Stromal cell of bone marrow (primary cell): Measurements from ENCODE around the gene SSBP2.

Experiments used
- DNase-seq: peaks from one replicate; pipeline ENCODE4 v3.0.0-alpha.2; 2012; ENCODE audit warnings: low read depth

The SSBP2 gene

DNA sequence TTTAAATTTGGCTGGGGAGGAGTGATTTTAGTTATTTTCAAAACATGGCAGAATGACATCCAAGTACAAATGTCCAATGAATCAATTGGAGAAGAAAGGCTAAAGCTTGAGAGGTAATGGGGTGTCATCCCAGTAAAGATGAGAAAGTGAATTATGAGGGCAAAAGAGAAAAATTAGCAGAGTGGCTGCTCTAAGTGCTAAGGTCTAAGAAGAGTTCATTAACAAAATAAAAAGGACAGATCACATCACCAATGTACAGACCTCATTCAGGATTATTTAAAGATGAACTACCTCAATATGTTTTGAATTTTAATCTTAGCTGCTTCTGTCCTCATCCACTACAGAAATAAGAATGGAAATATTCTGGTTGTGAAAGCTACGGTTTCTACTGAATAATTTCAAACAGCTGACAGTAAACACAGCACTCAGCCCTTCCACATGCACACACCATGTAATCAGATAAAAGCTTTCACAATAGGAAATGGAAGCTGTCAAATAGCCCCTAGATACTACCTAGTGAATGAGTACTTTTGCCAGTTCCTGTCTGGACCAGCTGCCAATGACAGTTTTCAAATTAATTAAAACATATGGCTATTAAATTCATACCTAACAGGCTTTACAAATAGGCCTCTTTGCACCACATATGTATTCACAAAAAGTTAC lies 171.5 kb downstream of the SSBP2 start:
- DNase-seq, result no peak

DNA sequence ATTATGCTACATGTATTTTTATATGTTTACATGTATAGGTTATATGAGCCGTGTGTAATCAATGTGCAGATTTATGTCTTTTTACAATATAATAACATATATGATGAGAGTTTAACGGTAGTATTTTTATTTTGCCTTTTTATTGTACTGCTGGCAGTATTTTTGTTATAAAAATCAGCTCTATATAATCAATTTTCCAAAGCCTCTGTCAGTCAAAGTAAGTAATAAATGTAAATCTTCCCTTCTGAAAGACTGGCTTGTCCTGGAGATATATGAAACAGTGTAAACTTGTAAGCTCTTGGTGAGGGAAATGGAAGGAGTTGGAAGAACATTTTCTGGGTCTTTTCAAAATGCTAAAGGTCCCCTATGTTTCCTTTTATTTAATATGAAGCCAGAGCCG lies 173.8 kb downstream of the SSBP2 start:
- DNase-seq, result no peak

DNA sequence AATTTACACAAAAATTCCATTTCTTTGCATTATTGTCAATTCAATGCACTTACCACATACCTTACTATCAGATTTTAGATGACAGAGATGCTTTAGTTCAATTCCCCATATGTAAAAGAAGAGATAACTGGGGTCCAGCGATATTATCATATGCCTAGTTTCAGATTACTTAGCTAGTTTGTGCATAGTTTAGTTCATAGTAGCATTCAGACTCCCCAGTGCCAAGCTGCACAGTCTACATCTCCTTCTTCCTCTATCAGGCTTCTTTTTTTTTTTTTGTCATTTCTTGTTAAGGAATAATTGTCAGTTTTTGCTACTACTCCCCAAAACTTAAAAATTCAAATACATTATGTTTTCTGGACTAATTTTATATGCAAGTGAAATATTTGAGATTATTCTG lies 175.0 kb downstream of the SSBP2 start:
- DNase-seq, result no peak

DNA sequence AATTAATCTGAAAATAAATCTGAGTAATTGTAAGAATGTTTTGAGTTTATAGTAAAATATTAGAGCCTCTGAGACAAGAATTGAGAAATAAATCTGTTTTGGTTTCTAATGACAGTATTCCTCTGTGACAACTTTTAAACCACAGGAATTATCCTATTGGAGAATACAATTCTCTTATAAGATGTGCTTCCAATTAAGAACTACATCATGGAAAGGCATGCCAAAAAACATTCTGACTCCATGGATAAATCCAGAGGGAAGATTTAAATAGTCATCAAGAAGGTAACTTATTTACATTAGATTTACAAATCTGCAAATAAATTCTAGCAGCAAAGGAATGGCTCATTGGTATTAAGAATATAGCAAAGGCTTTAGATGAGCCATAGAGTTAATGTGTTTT lies 178.7 kb downstream of the SSBP2 start:
- peak; percentile 6 for DNase-seq

DNA sequence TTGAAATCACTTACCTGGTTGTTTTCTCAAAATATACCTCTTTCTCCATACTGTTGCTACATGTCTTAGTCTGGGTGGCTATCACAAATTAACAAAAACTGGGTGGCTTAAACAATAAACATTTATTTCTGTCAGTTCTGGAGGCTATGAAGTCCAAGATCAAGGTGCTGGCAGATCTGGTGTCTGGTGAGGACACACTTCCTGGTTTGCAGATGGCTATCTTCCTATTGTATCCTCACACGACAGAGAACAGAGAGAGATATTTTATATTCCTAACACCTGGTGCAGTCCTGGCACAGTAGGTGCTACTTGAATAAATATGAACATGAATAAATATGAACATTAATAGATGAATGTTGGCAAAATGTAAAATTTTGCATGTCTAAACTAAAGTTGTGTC lies 192.7 kb downstream of the SSBP2 start:
- DNase-seq, result no peak

DNA sequence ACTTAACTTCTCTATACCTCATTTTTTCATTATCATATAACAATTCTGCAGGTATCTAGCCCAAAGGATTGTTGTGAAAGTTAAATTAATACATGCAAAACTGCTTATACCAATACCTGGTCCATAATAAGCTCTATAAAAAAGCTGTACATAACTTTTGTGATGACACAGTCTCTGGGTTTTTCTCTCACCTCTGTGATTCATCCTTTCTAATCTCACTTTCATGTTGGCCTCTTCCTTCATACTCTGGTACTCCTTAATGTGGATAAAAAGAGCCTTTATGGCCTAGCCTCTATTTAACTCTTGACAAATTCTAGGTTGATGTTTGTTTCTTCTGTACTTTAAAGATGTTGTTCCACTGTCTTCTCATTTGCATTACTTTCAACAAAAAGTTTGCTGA lies 194.1 kb downstream of the SSBP2 start:
- DNase-seq, result no peak

DNA sequence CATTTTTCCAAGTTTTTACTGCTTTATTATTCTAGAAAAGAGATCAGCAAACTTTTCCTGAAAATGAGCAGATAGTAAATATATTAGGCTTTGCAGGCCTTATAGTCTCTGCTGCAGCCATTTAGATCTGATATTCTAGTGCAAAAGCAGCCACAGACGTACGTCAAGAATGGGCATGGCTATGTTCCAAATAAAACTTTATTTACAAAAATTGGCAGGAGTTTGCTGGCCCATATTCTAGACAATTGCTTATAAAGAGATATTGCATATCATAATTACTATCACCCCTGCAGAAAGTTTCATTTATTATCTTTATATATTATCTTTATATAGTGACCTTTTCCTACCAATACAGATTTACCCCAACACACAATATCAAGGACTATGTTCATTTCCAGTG lies 195.0 kb downstream of the SSBP2 start:
- DNase-seq, result no peak

DNA sequence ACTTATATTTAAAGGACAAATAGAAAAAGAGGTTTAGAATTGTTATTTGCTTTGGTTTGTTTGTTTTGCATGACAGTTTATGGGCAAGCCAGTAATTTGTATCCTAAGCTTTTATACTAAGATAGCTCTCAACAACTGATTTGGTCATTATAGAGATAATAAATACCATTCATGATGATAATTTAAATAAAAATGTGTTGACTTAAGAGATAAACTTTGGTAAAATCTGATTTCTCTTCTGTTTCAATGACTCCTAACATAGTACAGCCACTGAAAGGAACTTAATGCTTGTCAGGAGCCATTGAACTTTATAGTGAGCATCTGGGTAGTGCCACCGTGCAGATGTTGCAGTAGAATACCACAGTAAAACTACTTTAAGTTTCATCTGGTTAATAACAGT lies 196.2 kb downstream of the SSBP2 start:
- no peak for DNase-seq

DNA sequence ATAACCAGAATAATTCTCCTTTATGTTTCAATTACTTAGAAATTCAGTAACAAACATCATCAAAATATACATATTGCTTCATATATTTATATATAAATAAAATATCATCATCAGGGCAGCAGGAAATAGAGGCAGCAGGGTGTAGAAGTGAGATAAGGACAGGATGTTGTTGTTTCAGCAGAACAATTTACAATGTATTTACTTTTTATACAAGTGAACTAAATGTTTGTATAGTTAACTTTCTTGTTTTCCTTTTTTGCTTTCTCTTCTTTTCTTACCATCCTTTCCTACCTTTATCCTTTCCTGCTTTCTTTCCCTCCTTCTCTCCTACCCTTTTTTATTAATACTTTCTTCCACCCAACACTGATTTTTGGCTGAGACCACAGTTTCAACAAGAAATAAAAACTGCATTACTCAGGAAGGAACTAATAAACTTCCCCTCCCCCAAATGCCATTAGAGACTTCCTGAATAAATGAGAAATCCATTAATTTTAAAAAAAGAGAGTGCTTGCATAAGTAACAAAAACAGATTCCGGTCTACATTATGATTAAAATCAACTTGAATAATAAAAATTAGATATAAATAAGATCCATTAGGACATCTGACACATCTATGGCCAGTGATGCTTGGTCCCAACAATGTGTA lies 197.2 kb downstream of the SSBP2 start:
- no peak for DNase-seq

DNA sequence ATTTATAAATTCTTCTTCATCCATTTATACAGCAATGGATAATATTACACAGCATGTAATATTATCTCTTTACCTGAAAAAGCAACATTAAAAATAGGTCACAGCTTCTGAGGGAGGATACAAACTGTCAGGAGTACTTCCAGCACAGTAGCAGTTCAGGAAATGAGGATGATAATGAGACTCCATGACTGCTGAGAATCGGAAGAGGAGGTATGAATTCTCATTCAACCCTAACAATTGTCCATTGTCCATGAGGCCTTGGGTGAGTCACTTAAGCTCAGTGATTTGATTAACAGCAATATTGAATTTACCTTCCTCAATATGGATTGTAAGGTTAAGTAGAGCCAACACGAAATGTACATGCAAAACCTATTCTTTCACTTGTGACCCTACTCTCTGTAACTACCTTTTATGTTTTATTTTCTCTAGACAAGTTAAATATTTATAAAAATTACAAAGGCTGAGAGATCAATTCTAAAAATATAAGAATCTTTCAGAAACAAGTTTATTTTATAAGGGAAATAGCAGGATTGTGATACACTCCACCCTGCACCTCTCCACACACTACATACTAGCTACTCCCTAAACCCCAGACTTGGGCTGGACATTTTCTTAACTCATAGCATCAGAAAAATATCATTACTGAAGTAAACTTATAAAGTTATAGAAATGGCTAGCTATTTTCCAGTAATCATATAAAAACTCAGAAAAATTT lies 197.9 kb downstream of the SSBP2 start:
- no peak for DNase-seq

DNA sequence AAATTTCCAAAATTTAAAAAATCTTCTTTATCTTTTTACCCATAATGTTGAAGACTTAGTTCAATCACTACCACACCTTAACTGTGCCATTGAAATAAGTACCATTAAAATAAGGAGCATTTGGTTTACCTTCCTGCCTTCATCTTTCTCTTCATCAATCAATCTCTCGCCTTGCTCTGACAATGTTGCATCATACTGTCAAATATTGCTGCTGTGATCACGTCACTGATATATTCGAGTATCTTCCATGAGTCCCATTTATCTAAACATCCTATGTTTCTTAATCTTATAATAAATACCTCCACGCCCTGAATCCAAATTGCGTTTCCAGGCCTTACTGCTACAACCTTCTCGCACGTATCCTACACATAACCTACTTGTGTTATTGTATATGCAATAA lies 201.8 kb downstream of the SSBP2 start:
- DNase-seq, result no peak

DNA sequence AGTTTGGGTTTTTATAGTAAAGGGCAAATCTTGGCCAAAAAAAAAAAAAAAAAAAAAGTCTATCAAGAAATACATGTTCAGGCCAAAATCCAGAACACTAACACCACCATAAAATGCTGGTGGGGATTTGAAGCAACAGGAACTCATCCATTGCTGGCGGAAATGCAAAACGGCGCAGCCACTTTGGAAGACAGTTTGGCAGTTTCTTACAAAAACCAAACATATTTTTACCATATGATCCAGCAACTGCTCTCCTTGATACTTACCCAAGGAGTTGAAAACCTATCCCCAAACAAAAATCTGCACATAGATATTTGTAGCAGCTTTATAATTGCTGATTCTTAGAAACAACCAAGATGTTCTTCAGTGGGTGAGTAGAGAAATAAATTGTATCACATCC lies 203.9 kb downstream of the SSBP2 start:
- DNase-seq, result no peak

DNA sequence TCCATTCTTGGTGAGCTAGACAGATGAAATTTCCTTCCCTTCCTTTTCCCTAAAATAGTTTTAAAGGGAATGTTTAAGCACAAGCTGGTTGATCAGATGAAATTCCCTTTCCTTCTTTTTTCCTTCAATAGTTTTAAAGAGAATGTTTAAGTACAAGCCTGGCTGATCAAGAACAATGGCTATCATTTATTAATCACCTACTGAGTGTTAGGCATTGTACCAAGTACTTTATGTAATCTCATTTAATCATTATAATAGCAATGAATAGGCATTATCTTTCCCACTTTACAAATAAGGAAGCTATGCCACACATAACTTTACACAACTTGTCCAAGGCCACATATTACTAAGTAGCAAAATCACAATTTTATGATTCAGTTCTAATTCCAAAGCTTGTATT lies 205.0 kb downstream of the SSBP2 start:
- DNase-seq, result no peak

DNA sequence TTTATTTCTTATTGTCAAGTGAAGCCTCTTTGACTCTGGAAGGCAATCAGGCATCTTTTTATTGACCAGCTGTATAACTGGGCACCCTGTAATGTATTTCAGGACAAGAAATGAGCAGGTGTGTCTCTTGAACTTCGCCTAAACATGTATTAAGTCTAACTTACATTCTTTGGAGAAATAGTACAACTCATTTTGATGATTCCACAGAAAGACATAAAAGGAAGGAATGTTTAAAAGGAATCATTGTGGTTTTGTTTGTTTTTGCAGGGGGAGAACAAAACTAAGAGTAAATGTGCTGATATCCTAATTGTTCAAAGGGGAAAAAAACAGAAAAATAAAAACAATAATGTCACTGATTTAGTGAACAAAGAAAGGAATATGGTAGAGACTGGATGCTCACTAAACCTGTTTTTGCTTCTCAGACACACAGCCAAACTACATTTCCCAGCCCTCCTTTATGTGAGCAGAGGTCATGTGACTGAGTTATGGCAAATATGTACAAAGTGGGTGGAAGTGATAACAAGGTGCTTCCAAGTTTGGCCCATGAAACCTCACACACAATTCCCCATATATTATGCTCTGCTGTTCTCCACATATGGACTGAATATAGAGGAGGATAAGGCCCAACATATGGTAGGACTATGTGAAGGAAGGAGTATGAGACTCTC lies 206.4 kb downstream of the SSBP2 start:
- DNase-seq, result no peak

DNA sequence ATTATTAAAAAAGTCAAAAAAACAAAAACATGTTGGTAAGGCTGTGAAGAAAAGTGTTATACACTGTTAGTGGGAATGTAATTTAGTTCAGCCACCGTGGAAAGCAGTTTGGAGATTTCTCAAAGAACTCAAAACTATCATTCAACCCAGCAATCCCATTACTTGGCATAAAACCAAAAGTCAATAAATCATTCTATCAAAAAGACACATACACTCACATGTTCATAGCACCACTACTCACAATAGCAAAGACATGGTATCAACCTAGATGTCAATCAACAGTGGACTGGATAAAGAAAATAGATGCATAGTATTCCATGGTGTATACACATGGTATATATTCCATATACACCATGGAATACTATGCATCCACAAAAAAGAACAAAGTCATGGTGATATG lies 208.7 kb downstream of the SSBP2 start:
- DNase-seq, result no peak

DNA sequence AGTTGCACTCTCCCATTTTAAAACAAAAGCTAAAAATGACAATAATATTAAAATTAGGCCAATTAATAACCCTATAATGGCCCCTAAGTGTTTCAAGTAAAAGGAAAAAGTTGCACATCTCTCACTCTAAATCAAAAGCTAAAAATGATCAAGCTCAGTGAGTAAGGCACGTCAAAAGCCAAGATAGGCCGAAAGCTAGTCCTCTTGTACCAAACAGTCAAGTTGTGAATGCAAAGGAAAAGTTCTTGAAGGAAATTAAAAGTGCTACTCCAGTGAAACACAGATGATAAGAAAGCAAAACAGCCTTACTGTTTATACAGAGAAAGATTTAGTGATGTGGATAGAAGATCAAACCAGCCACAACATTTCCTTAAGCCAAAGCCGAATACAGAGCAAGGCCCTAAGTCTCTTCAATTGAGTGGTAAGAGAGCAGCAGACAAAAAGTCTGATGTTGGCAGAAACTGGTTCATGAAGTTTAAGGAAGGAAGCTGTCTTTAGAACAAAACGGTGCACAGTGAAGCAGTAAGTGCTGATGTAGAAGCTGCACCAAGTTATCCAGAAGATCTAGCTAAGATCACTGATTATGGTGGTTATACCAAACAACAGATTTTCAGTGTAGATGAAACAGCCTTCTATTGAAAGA lies 212.9 kb downstream of the SSBP2 start:
- DNase-seq, result no peak

DNA sequence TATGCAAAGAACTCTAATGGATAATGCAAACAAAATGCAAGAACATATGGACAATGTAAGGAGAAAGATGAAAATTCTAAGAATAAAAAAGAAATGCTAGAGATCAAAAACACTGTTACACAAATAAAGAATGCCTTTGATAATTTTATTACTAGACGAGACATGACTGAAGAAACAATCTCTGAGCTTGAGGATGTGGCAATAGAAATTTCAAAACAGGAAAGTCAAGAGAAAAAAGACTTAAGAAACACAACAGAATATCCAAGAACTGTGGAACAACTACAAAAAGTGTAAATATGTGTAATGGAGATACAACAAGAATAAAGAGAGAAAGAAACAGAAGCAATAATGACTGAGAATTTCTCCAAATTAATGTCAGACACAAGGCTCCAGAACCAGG lies 216.5 kb downstream of the SSBP2 start:
- DNase-seq, result no peak

DNA sequence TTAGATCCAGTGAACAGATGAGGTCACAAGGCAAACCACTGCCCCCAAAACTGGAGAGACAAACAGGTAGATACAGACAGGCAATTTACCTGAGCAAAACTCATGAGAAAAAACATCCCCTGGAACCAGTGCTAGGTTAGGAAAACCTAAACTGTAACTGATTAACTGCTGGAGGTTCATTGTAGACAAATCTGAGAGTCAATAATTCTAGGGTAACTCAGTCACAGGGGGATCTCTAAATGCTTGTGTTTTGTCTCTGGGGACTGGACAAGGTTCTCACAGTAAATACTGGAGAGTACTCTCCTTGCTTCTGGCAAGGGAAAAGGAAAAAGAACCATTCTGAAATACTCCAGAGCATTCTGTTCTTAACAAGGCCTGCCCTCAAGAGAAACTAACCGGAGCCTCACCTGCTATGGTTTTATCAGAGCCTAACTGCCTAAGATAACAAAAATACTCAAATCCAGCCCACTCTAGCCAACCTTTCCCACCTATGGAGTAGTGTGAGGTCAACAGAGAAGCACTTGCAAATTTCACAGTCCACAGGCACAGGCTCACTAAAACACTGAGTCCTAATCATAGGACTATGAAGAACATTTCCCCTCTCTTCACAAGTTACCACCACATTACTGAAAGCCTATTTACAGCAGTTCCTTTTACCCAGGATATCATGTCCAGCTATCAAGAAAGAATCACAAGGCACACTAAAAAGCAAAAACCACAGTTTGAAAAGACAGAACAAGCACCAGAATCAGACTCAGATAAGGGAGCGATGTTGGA lies 217.1 kb downstream of the SSBP2 start:
- no peak for DNase-seq

DNA sequence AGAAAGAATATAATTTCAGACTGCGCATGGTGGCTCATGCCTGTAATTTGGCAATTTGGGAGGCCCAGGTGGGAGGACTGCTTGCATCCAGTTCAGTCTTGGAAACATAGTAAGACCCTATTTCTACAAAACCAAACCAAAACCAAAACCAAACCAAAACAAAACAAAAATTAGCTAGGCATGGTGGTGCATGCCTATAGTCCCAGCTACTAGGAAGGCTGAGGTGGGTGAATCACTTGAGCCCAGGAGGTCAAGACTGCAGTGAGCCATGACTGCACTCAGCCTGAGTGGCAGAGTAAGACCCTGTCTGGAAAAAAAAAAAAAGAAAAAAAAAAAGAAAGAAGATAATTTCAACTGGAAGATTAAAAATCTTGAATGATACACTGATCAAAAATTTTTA lies 220.0 kb downstream of the SSBP2 start:
- DNase-seq, result no peak

DNA sequence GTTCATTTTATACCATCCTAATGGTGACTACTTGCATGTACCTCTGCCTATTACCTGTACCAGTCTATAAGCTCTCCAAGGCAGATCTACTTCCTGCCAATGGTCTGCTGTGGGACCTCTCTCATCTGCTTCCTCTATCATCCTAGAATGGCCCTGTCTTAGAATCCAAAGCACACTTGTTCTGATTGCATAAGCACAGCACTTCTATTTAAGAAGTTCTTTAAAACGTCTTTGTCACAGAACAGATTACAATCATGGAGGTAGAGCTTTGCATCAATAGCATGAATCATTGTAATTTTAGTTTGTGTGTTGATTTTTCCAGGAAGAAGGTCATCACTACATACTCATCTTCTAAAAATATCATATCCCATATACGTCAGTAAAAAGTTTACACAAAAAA lies 225.2 kb downstream of the SSBP2 start:
- DNase-seq, result peak; percentile 30

DNA sequence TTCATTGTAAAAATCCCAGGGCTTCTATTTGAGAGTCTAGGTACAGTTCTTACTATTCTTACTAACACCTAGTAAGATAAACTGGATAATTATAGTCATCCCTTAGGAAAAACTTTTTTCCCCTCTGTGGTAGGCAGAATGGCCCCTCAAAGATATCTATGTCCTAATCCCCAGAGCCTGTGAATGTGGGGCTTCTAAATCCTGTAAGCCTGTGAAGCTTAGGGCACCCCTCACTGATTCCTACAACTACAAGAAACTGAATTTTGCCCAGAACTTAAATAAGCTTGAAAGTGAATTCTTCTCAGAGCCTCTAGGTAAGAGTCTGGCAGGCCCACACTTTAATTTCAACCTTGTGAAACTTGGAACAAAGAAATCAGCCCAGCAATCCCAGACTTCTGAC lies 226.9 kb downstream of the SSBP2 start:
- DNase-seq, result no peak

DNA sequence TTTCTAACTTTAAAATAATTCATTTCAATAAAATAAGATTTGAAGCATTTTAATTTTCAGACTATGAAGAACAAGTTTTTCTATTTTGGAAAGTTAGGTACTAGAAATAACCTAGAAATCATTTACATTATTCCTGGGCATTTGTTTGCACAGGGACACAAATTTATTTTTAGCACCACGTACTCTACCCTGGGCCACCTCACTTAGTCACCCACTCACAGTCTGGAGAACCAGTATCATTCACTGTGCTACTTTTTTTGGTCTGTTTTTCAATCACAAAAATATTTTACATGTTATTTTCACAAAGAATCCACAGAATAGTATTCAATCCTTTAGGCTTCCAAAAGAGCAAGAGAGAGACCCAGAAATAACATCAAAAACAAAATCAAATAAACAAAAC lies 228.3 kb downstream of the SSBP2 start:
- DNase-seq, result no peak
